K562 (cell line): Measurements from ENCODE around the gene ENDOD1. TPM values are rescaled to one million over a fixed set of nuclear protein-coding genes. Genes with fewer than 3 reads are reported as not detected.

ENCODE experiments used
- BCLAF1 ChIP-seq, 2 experiments: fragments of 450-650 bp in 1 of 2; IDR thresholded peaks; 2 replicates each; pipeline ENCODE4 v1.6.1; 2011 to 2017; ENCODE audit warnings: low read depth in 2 of 2, antibody characterized with exemption in 1 of 2, borderline replicate concordance in 1 of 2, low read length in 1 of 2, mild to moderate bottlenecking in 1 of 2, mixed read lengths in 1 of 2; ENCODE audit not compliant: control insufficient read depth in 1 of 2
- FOSL1 ChIP-seq: fragments of 200-800 bp; sonication (Bioruptor generic); conservative IDR thresholded peaks from 2 replicates; pipeline ENCODE4 v1.6.1; 2016; ENCODE audit warnings: missing genetic modification characterization, missing compliant biosample characterization
- GTF2E2 ChIP-seq: fragments of 200-800 bp; sonication (Bioruptor generic); IDR thresholded peaks from 2 replicates; pipeline ENCODE4 v1.6.1; 2016; ENCODE audit warnings: missing genetic modification characterization, missing compliant biosample characterization
- HNRNPLL ChIP-seq: fragments of 200-400 bp; formaldehyde crosslinking; IDR thresholded peaks from 2 replicates; pipeline ENCODE4 v1.6.1; 2017; ENCODE audit warnings: low read length, low read depth, mild to moderate bottlenecking; ENCODE audit not compliant: poor library complexity, severe bottlenecking
- HOMEZ ChIP-seq: fragments of 250-450 bp; sonication (Bioruptor Pico); IDR thresholded peaks from 2 replicates; pipeline ENCODE4 v1.4.0; 2020; ENCODE audit warnings: mild to moderate bottlenecking, moderate library complexity
- MTA3 ChIP-seq: fragments of 450-650 bp; formaldehyde crosslinking; IDR thresholded peaks from 2 replicates; pipeline ENCODE4 v1.6.1; 2017; ENCODE audit warnings: mild to moderate bottlenecking, borderline replicate concordance
- NCOA6 ChIP-seq: fragments of 450-650 bp; IDR thresholded peaks from 2 replicates; pipeline ENCODE4 v1.6.1; 2017; ENCODE audit warnings: mild to moderate bottlenecking
- RBM39 ChIP-seq: fragments of 200-400 bp; formaldehyde crosslinking; optimal IDR thresholded peaks from 2 replicates; pipeline ENCODE3; 2018; ENCODE audit warnings: low read depth, low read length
- STAT5A ChIP-seq: IDR thresholded peaks from 2 replicates; pipeline ENCODE4 v1.6.1; 2012; ENCODE audit warnings: low read length, inconsistent platforms, borderline replicate concordance
- ZBTB12 ChIP-seq: fragments of 250-450 bp; sonication (Bioruptor Pico); IDR thresholded peaks from 2 replicates; pipeline ENCODE4 v1.4.0; 2020
- ZFP91 ChIP-seq: sonication (generic); formaldehyde crosslinking; IDR thresholded peaks from 2 replicates; pipeline ENCODE4 v1.8.0; 2022; ENCODE audit warnings: mild to moderate bottlenecking, missing genetic modification reagents
- ZNF263 ChIP-seq: sonication (generic); formaldehyde crosslinking; IDR thresholded peaks from 2 replicates; pipeline ENCODE4 v1.8.0; 2022; ENCODE audit warnings: mild to moderate bottlenecking, missing genetic modification reagents, borderline replicate concordance
- ZNF395 ChIP-seq: fragments of 200-800 bp; sonication (Bioruptor generic); IDR thresholded peaks from 2 replicates; pipeline ENCODE4 v1.6.1; 2017; ENCODE audit warnings: missing genetic modification characterization, missing compliant biosample characterization
- ZNF431 ChIP-seq: sonication (generic); formaldehyde crosslinking; IDR thresholded peaks from 2 replicates; pipeline ENCODE4 v1.8.0; 2022; ENCODE audit warnings: mild to moderate bottlenecking, missing genetic modification reagents
- polyA plus RNA-seq, 8 experiments: library from polyadenylated mRNA; depleted of rRNA in 4 of 8; stranded (reverse) in 5 of 8; unstranded in 3 of 8; fragments of >200 nt; fragmentation: Nextera tagmentation in 2 of 8; fragmentation: Illumina TruSeq in 1 of 8; extraction: Ambion mirVana in 2 of 8; extraction: Trizol in 1 of 8; gene quantifications; 2 replicates each; pipeline versions ENCODE4 v1.2.1 to v1.2.3, GENCODE V29; 2011 to 2014; ENCODE audit warnings: inconsistent platforms in 1 of 8, missing spikeins in 1 of 8
- total RNA-seq, 7 experiments: library from RNA; depleted of rRNA in 6 of 7; stranded (reverse); fragments of >200 nt in 6 of 7; fragmentation: Illumina TruSeq in 2 of 7; extraction: Trizol in 2 of 7; gene quantifications; 2 replicates each; pipeline versions ENCODE4 v1.2.1 to v1.2.3, GENCODE V29; 2011 to 2021; ENCODE audit warnings: low replicate concordance in 1 of 7

ENDOD1 gene
- total and polyA plus RNA-seq, 9 of the 15 experiments (the other 6 are each of a cell fraction or from before 2014, with no cell fraction given), result 4.2 to 11.8 (median 9.3) TPM

GRCh38 chr11:95067039-95067840, 22.4 kb upstream of the ENDOD1 start (continued):
- TF ChIP-seq HOMEZ (CRISPR knock-in tag) (no peak), GTF2E2 (tag) (peak; percentile 62; the same call in 1 of the 2 replicates), ZBTB12 (CRISPR knock-in tag) (no peak), ZNF431 (peak; percentile 51; the same call in 1 of the 2 replicates), ZFP91 (CRISPR knock-in tag) (0 out of 2 replicates have a peak, but pooled peaks have one; percentile 35), STAT5A (no peak; the same call in 1 of the 2 replicates), ZNF395 (CRISPR knock-in tag) (0 out of 2 replicates have a peak, but pooled peaks have one; percentile 38), RBM39 (no peak), NCOA6 (peak; percentile 96), BCLAF1 (IDR thresholded peaks at IDR 0.05; ENCODE audit: borderline replicate concordance in 1 of 2, control insufficient read depth in 1 of 2, low read depth in 2 of 2, low read length in 1 of 2) (no peak), FOSL1 (tag) (peak; percentile 27), MTA3 (peak; percentile 84; the same call in 1 of the 2 replicates), HNRNPLL (peak; percentile 86), ZNF263 (CRISPR knock-in tag) (peak; percentile 11; the same call in 1 of the 2 replicates)
